Skeletal muscle tissue (tissue), 4 donors: ENCODE measurements around the gene SH3BP4. TPM values are rescaled to one million over a fixed set of nuclear protein-coding genes. Genes with fewer than 3 reads are reported as not detected.
"Not testable (repeated sequence)": the region's sequence is repeated elsewhere in the genome, so short reads cannot be mapped to it uniquely, and the experiment has no call there.

ENCODE experiments used
- H3K27ac ChIP-seq: one replicate; pipeline ENCODE4 v1.7.0; 2013; ENCODE audit warnings: mild to moderate bottlenecking, low read depth, low read length, inconsistent platforms
- H3K27me3 ChIP-seq, 3 donors: one replicate each; pipeline ENCODE4 v1.7.0; 2013; ENCODE audit warnings: low read length in 3 of 3; ENCODE audit not compliant: control insufficient read depth in 3 of 3, insufficient read depth in 3 of 3
- H3K36me3 ChIP-seq, 3 donors: one replicate each; pipeline ENCODE4 v1.7.0; 2013; ENCODE audit warnings: low read length in 3 of 3; ENCODE audit not compliant: control insufficient read depth in 3 of 3, insufficient read depth in 3 of 3
- H3K4me1 ChIP-seq, 3 donors: one replicate each; pipeline ENCODE4 v1.7.0; 2013; ENCODE audit warnings: low read length in 3 of 3, mild to moderate bottlenecking in 3 of 3; ENCODE audit not compliant: control insufficient read depth in 3 of 3, insufficient read depth in 3 of 3
- H3K4me3 ChIP-seq, 3 donors: one replicate each; pipeline ENCODE4 v1.7.0; 2013; ENCODE audit warnings: low read length in 3 of 3
- H3K9ac ChIP-seq, 3 donors: one replicate each; pipeline ENCODE4 v1.7.0; 2013; ENCODE audit warnings: low read length in 3 of 3, mild to moderate bottlenecking in 3 of 3, moderate library complexity in 2 of 3, low read depth in 1 of 3
- H3K9me3 ChIP-seq, 3 donors: one replicate each; pipeline ENCODE4 v1.7.0; 2013; ENCODE audit warnings: low read length in 3 of 3; ENCODE audit not compliant: control insufficient read depth in 3 of 3
- total RNA-seq: library from RNA; depleted of rRNA; stranded (reverse); fragments of >200 nt; gene quantifications from one replicate; pipeline ENCODE4 v1.2.3, GENCODE V29; 2014
- donor health status: Osteomylitis.

Gene SH3BP4
- total RNA-seq, 1 donor from 2014 or later: 8.9 TPM

- H3K9ac ChIP-seq: no peak overlapping the region
- H3K4me1 ChIP-seq: peaks cover 30 to 60% (median 35%) of the 10 kb centered on the region in 3 donors
Observed at GRCh38 chr2:235010117-235010714, 58.4 kb downstream of the SH3BP4 start.

GRCh38 chr2:235011607-235011928 lies 59.8 kb downstream of the SH3BP4 start:
- H3K27ac ChIP-seq: no peak overlapping the region
- peaks cover 17 to 46% (median 22%) of the 10 kb centered on the region in 3 donors for H3K4me1 ChIP-seq
- no peaks in the 10 kb centered on the region for H3K27me3 ChIP-seq
- no peak overlapping the region for H3K9ac ChIP-seq
- peaks cover 0 to 4% (median 0%) of the 10 kb centered on the region in 3 donors for H3K9me3 ChIP-seq
- no peaks in the 10 kb centered on the region for H3K36me3 ChIP-seq
- no peak overlapping the region for H3K4me3 ChIP-seq

More at GRCh38 chr2:235010117-235010714, 58.4 kb downstream of the SH3BP4 start:
- Histone ChIP-seq H3K4me3 (no peak overlapping the region), H3K27me3 (no peaks in the 10 kb centered on the region), H3K36me3 (no peaks in the 10 kb centered on the region), H3K9me3 (peaks cover 0 to under 1% (median 0%) of the 10 kb centered on the region in 3 donors), H3K27ac (no peak overlapping the region)

GRCh38 chr2:235011929-235012631 lies 60.3 kb downstream of the SH3BP4 start:
- Histone ChIP-seq H3K4me1 (peaks cover 16 to 41% (median 21%) of the 10 kb centered on the region in 3 donors), H3K9me3 (peaks cover 0 to 4% (median 0%) of the 10 kb centered on the region in 3 donors), H3K27ac (no peak overlapping the region), H3K36me3 (no peaks in the 10 kb centered on the region), H3K9ac (peak overlapping the region in 2 of 3 donors; percentile 35 to 40), H3K27me3 (no peaks in the 10 kb centered on the region), H3K4me3 (peak overlapping the region in 1 of 3 donors; percentile 54)

- no peak overlapping the region for H3K9ac ChIP-seq
Observed at GRCh38 chr2:235017441-235017840, 65.6 kb downstream of the SH3BP4 start.

GRCh38 chr2:235018838-235019237 lies 67.0 kb downstream of the SH3BP4 start:
- Histone ChIP-seq H3K4me3 (no peak overlapping the region), H3K27ac (no peak overlapping the region), H3K9ac (no peak overlapping the region), H3K36me3 (no peaks in the 10 kb centered on the region), H3K4me1 (no peaks in the 10 kb centered on the region), H3K27me3 (no peaks in the 10 kb centered on the region), H3K9me3 (peaks cover 0 to 4% (median 0%) of the 10 kb centered on the region in 3 donors)

More at GRCh38 chr2:235017441-235017840, 65.6 kb downstream of the SH3BP4 start:
- no peaks in the 10 kb centered on the region for H3K36me3 ChIP-seq
- no peak overlapping the region for H3K4me3 ChIP-seq
- H3K4me1 ChIP-seq: peaks cover 1 to 4% (median 3%) of the 10 kb centered on the region in 3 donors
- peaks cover 0 to 4% (median 0%) of the 10 kb centered on the region in 3 donors for H3K9me3 ChIP-seq
- H3K27ac ChIP-seq: no peak overlapping the region
- no peaks in the 10 kb centered on the region for H3K27me3 ChIP-seq

- H3K4me3 ChIP-seq: not testable (repeated sequence)
Observed at GRCh38 chr2:235020141-235020540, 68.3 kb downstream of the SH3BP4 start.

GRCh38 chr2:235021752-235022151 lies 69.9 kb downstream of the SH3BP4 start:
- Histone ChIP-seq H3K9me3 (no peaks in the 10 kb centered on the region), H3K4me1 (peaks cover 4 to 10% (median 6%) of the 10 kb centered on the region in 3 donors), H3K9ac (no peak overlapping the region), H3K27ac (no peak overlapping the region), H3K27me3 (no peaks in the 10 kb centered on the region), H3K4me3 (no peak overlapping the region), H3K36me3 (no peaks in the 10 kb centered on the region)

More at GRCh38 chr2:235020141-235020540, 68.3 kb downstream of the SH3BP4 start:
- H3K4me1 ChIP-seq, H3K9me3 ChIP-seq, H3K36me3 ChIP-seq, H3K27me3 ChIP-seq, H3K9ac ChIP-seq, H3K27ac ChIP-seq: not testable (repeated sequence)

GRCh38 chr2:235024191-235024860 lies 72.5 kb downstream of the SH3BP4 start:
- no peaks in the 10 kb centered on the region for H3K36me3 ChIP-seq
- H3K4me3 ChIP-seq: no peak overlapping the region
- H3K27ac ChIP-seq: no peak overlapping the region
- H3K9me3 ChIP-seq: no peaks in the 10 kb centered on the region
- peaks cover 9 to 15% (median 13%) of the 10 kb centered on the region in 3 donors for H3K4me1 ChIP-seq
- H3K27me3 ChIP-seq: no peaks in the 10 kb centered on the region
- no peak overlapping the region for H3K9ac ChIP-seq

GRCh38 chr2:235024931-235025773 lies 73.3 kb downstream of the SH3BP4 start:
- H3K9me3 ChIP-seq: no peaks in the 10 kb centered on the region
- H3K4me3 ChIP-seq: no peak overlapping the region
- no peak overlapping the region for H3K27ac ChIP-seq

More at GRCh38 chr2:235024931-235025773, 73.3 kb downstream of the SH3BP4 start:
- Histone ChIP-seq H3K36me3 (no peaks in the 10 kb centered on the region), H3K9ac (no peak overlapping the region), H3K27me3 (no peaks in the 10 kb centered on the region), H3K4me1 (peaks cover 9 to 21% (median 13%) of the 10 kb centered on the region in 3 donors)
